ENCODE data around the gene DRAP1. TPM values are rescaled to one million over a fixed set of nuclear protein-coding genes. Genes with fewer than 3 reads are reported as not detected.

Gene DRAP1
- polyA plus RNA-seq, 1 donor from 2014 or later = 90.7 TPM

DNA sequence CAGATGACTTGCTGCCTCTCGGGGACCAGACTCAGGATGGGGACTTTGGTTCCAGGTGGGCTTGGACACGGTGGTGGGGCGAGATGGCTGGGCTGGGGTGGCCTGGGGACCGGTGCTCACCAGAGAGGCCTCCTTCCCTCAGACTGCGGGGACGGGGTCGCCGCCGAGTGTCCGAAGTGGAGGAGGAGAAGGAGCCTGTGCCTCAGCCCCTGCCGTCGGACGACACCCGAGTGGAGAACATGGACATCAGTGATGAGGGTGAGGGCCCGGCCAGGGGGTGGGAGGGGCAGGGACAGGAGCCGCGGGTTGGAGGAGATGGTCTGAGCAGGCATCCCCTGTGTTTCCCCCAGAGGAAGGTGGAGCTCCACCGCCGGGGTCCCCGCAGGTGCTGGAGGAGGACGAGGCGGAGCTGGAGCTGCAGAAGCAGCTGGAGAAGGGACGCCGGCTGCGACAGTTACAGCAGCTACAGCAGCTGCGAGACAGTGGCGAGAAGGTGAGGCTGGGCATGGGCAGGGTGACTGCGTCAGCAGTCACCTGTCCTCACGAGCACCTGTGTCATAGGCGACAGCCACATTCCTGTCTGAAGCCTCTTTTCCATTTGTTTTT, 48.2 kb downstream of the DRAP1 start:
- no peak overlapping the region for H3K4me3 Mint-ChIP-seq
- H3K4me1 Mint-ChIP-seq = peaks cover 8 to 18% (median 9%) of the 10 kb centered on the region in 3 donors
- H3K36me3 Mint-ChIP-seq = peaks cover 7% of the 10 kb centered on the region
- no peaks in the 10 kb centered on the region for H3K27me3 Mint-ChIP-seq
- no peak overlapping the region for H3K27ac Mint-ChIP-seq
- H3K9me3 Mint-ChIP-seq = no peaks in the 10 kb centered on the region

DNA sequence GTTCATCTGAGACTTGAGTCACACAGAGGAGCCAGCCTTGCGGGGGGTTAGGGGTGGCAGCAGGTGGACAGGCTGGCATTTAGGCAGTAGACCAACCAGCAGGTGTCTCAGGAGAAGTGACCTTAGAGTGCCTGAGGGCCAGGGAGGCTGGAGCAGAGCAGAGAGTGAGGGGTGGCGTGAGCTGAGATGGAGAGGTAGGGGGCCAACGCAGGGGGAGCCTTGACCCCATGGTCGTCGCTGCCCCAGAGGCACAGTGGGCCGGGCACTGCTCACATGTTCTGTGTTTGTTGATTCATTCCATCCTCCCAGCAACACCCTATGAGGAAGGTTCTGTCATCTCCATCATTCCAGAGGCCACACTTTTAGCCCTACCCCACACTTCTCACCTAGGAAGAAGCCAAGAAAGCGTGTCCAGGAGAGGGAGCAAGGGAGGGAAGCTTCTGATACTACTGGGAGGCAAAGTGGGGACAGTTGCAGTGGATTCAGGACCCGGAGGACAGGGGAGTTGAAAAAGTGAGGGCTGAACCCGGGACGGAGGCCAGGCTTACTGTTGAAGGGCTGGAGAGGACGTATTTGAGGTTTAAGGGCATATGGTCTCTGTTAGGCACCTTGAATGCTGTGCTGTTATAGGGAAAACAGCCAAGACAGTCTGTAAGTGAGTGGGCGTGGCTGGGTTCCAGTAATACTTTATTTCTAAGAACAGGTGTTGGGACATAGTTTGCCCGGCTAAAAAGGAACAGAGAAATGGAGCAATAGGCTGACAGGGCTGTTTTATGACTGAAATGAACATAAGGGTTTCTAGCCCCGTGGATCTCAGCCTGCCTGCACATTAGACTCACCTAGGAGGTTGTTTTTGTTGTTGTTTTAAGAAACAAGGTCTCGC, 49.6 kb downstream of the DRAP1 start:
- Mint-ChIP-seq H3K27ac (peak overlapping the region in 1 of 3 donors; percentile 73), H3K4me3 (peak overlapping the region in 1 of 4 donors; percentile 67)

More for the DNA sequence above, 49.6 kb downstream of the DRAP1 start:
- Mint-ChIP-seq H3K4me1 (peaks cover 0 to 6% (median 2%) of the 10 kb centered on the region in 3 donors), H3K9me3 (no peaks in the 10 kb centered on the region), H3K36me3 (peaks cover 11% of the 10 kb centered on the region), H3K27me3 (no peaks in the 10 kb centered on the region)

Other genes starting within 250 kb of the DRAP1 start
- 62.6 TPM for gene KAT5, start 207.2 kb upstream of the DRAP1 start, polyA plus RNA-seq
- 120 TPM for gene RNASEH2C, start 198.6 kb upstream of the DRAP1 start, polyA plus RNA-seq
- 17.2 TPM for gene AP5B1, start 138.4 kb upstream of the DRAP1 start, polyA plus RNA-seq
- not detected for gene OVOL1, start 132.4 kb upstream of the DRAP1 start, polyA plus RNA-seq
- 0.78 TPM for gene SNX32, start 85.5 kb upstream of the DRAP1 start, polyA plus RNA-seq
- 2,244 TPM for gene CFL1, start 61.2 kb upstream of the DRAP1 start, polyA plus RNA-seq
- gene MUS81, start 59.0 kb upstream of the DRAP1 start, polyA plus RNA-seq = 38.7 TPM
- gene EFEMP2, start 46.6 kb upstream of the DRAP1 start, polyA plus RNA-seq = 0.29 TPM
- 29.2 TPM for gene CTSW, start 39.6 kb upstream of the DRAP1 start, polyA plus RNA-seq
- 97.0 TPM for gene FIBP, start 31.0 kb upstream of the DRAP1 start, polyA plus RNA-seq
- 83.9 TPM for gene CCDC85B, start 28.8 kb upstream of the DRAP1 start, polyA plus RNA-seq
- gene FOSL1, start 19.0 kb upstream of the DRAP1 start, polyA plus RNA-seq = 0.79 TPM
- 61.6 TPM for gene C11orf68, start 364 bp upstream of the DRAP1 start, polyA plus RNA-seq
- gene TSGA10IP, start 26.1 kb downstream of the DRAP1 start, polyA plus RNA-seq = not detected
- 53.1 TPM for gene SART1, start 42.3 kb downstream of the DRAP1 start, polyA plus RNA-seq
- 35.8 TPM for gene EIF1AD, start 82.7 kb downstream of the DRAP1 start, polyA plus RNA-seq
- gene BANF1, start 83.1 kb downstream of the DRAP1 start, polyA plus RNA-seq = 284 TPM
- gene CST6, start 92.6 kb downstream of the DRAP1 start, polyA plus RNA-seq = not detected
- gene CATSPER1, start 107.1 kb downstream of the DRAP1 start, polyA plus RNA-seq = not detected
- not detected for gene GAL3ST3, start 129.7 kb downstream of the DRAP1 start, polyA plus RNA-seq
- gene SF3B2, start 132.9 kb downstream of the DRAP1 start, polyA plus RNA-seq = 91.8 TPM
- gene PACS1, start 150.8 kb downstream of the DRAP1 start, polyA plus RNA-seq = 72.9 TPM